NCI-H1417 (cell line): Measurements from ENCODE around the gene MMP15.
"Not testable (repeated sequence)": the region's sequence is repeated elsewhere in the genome, so short reads cannot be mapped to it uniquely, and the experiment has no call there.

Source experiments
- DNase-seq, 3 experiments: peaks; one replicate each; lab custom pipeline; 2025; lab: John Stamatoyannopoulos, UW

MMP15 gene

DNA sequence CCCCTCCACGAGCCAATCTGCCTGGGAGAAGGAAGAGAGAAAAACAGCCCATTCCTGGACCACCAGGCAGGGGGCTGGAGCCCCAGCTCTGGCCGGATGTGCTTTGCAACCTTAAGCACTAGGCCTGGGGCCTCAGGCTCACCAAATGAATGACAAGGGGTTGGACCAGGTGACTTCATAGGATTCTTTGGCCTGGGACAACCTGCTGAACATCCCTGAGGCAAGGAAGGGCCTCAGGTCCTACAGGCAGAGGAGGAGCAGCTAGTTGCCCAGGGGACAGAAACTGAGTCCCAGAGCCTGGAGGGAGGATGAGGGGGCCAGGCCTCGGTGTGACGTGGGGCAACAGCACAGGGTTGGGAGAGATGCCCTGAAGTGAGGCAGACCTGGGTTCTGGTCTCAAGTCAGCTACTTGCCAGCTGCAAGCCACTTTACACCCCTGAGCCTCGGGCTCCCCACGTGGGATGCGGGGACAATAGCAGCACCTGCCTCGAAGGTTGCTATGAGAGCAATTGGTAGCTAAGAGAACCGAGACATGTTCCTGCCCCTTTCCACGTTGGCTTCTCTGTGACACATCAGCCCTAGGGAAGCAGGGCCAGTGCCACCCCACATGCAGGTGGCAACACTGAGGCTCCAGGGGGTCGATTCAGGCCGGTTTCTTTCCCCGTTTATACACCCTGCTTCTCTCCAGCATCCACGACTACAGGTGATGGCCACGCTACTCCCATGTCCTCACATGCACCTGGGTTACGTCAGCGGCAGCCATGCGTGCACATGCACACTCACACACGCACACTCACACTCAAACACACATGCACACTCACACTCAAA is 61.0 kb downstream of the MMP15 start:
- DNase-seq = peak in 2 of 3 experiments; percentile 80 to 90

DNA sequence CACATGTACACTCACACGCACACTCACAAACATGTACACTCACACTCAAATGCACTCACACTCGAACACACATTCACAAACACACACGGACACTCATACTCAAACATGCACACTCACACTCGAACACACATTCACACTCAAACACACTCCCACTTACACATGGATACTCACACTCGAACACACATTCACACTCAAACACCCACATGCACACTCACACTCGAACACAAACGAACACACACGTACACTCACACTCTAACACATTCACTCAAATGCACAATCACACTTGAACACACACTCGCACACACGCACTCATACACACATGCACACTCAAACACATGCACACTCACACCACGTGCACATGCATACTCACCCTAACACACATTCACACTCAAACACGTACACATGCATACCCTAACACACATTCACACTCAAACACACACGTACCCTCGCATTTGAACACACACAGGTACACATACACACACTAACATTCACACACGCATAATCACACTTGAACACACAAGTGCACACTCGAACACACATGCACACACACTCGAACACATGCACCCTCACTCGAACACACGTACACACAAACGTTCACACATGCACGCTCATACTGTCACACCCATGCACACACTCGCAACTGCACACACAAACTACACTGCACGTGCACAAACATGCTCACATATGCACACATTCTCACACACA is 61.8 kb downstream of the MMP15 start:
- DNase-seq = peak in 1 of 3 experiments; percentile 38

DNA sequence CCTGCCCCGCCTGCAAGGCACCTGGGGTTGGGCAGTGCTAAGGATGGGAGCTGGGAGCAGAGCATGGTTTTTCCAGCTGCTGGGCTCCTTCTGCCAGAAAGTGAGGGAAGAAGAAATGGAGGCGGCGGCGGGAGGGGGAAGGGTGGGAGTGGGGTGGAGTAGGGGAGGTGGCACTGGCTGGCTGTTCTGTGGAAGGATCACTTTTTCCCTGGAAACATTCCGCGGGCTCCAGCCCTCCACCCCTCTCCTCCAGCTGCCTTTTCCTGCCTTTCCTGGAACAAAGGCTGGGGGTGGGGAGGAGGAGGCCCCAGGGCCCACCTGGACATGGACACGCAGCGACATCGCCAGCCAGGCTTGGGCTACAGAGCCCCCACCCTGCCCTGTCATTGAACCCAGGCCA is 62.5 kb downstream of the MMP15 start:
- no peak for DNase-seq

DNA sequence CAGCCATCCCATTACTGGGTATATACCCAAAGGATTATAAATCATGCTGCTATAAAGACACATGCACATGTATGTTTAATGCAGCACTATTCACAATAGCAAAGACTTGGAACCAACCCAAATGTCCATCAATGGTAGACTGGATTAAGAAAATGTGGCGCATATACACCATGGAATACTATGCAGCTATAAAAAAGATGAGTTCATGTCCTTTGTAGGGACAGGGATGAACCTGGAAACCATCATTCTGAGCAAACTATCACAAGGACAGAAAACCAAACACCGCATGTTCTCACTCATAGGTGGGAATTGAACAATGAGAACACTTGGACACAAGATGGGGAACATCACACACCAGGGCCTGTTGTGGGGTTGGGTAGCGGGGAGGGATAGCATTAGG is 64.8 kb downstream of the MMP15 start:
- DNase-seq = not testable (repeated sequence)

DNA sequence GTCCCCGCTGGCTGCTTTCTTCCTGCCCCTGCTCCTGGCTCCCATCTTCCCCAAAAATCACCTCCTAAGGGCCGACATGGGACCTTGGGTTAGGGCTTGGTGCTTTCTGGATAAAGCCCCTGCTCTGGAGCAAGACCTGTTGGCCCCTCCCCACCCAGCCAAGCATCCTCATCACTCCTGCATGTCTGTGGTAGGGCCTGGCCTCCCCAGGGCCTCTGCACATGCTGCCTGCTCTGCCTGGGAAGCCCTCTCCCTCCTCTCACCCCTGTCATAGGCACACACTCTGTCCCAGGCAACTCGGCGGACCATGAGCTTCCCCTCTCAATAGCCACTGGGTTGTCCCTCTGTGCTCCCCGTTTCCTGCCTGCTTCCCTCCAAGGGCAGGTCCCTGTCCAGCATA is 68.5 kb downstream of the MMP15 start:
- DNase-seq = no peak

DNA sequence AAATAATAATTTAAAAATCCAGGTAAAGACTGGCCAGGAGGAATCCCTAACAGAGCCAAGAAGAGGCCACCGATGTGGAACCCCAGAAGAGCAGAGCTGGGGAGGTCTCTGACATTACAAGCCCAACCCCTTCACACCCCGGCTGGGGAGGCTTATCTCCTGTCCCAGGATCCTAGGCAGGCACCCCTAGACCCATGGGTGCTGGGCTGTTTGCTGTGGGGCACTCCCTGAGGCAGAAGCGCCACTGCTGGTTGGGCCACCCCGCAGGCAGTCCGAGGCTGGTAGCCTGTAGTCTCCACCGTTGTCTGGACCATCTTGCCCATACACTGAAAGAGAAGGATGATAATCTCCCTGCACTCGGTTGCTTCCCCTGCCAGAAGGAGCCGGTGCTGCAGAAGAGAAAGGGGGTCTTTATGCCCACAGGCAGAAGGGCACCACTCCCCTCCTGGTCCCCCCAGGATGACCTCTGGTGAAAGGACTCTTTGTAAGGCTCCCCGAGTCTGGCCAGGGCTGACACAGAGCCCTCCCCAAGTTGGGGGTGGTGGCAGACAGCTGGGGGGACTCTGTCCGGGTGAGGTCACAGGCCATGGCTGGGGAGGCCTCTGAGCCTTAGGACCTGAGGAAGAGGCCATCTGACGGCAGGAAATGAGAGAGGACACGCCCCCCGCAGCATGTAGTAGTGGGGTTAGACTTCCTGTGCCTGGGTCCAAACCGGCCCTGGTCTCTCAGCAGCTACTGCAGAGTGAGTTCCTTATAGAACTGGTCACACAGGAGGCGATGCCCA is 69.4 kb downstream of the MMP15 start:
- no peak for DNase-seq

DNA sequence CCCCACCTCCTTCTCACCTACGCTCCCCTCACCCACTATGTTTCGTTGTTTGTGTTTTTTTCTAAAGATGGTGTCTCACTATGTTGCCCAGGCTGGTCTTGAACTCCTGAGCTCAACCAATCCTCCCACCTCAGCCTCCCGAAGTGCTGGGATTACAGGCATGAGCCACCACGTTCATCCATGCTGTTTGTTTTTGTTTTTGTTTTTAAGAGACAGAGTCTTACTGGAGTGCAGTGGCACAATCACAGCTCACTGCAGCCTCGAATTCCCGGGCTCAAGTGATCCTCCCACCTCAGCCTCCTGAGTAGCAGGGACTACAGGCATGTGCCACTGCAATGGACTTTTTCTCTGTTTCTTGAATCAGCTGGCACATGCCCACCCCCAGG is 70.0 kb downstream of the MMP15 start:
- DNase-seq = not testable (repeated sequence)

DNA sequence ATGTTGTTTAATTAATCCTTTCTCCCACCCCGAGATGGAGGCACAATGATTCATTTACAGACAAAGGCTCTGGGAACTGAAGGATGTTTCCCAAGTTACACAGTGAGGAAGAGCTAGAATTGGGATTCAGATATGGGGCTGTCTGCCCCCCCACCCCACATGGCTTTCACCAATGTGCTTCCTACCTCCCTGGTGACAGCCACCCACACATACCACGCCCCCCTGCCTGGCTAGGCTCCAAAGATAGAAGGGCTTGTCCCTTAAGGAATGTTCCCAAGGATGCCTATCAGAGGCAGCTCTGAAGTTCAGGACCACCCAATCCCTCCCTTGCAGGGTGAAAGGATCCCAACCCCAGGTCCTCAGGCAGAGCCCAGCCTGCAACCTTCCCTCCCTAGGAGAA is 70.7 kb downstream of the MMP15 start:
- no peak for DNase-seq
